Adrenal gland (tissue), 5 donors: ENCODE data around the gene NAMPT.
"Not testable (repeated sequence)": the region's sequence is repeated elsewhere in the genome, so short reads cannot be mapped to it uniquely, and the experiment has no call there.

Experiments used
- POLR2A ChIP-seq, 2 donors: fragments of 450-650 bp; IDR thresholded peaks; one replicate each; pipeline ENCODE4 v1.6.1; 2017; ENCODE audit warnings: antibody characterized with exemption in 2 of 2, mild to moderate bottlenecking in 2 of 2, moderate library complexity in 1 of 2
- TF ChIP-seq, protein P1 (sequence below), 6 experiments: fragments of 450-650 bp in 4 of 6; fragments of 200-600 bp in 2 of 6; sonication (generic) in 1 of 6; IDR thresholded peaks; 1 replicate in 5 of 6; 2 replicates in 1 of 6; pipeline versions ENCODE4 v1.5.1 to v1.8.0; 2016 to 2021; ENCODE audit warnings: antibody characterized with exemption in 6 of 6, mild to moderate bottlenecking in 2 of 6, moderate library complexity in 1 of 6
- donor health status: DM: no; HTN: no; CAD: no.

DNA sequence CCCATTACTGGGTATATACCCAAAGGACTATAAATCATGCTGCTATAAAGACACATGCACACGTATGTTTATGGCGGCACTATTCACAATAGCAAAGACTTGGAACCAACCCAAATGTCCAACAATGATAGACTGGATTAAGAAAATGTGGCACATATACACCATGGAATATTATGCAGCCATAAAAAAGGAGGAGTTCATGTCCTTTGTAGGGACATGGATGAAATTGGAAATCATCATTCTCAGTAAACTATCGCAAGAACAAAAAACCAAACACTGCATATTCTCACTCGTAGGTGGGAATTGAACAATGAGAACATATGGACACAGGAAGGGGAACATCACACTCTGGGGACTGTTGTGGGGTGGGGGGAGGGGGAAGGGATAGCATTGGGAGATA is 13.8 kb upstream of the NAMPT start:
- TF ChIP-seq, protein P1, sequence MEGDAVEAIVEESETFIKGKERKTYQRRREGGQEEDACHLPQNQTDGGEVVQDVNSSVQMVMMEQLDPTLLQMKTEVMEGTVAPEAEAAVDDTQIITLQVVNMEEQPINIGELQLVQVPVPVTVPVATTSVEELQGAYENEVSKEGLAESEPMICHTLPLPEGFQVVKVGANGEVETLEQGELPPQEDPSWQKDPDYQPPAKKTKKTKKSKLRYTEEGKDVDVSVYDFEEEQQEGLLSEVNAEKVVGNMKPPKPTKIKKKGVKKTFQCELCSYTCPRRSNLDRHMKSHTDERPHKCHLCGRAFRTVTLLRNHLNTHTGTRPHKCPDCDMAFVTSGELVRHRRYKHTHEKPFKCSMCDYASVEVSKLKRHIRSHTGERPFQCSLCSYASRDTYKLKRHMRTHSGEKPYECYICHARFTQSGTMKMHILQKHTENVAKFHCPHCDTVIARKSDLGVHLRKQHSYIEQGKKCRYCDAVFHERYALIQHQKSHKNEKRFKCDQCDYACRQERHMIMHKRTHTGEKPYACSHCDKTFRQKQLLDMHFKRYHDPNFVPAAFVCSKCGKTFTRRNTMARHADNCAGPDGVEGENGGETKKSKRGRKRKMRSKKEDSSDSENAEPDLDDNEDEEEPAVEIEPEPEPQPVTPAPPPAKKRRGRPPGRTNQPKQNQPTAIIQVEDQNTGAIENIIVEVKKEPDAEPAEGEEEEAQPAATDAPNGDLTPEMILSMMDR (IDR thresholded peaks at IDR 0.05): not testable (repeated sequence)
- not testable (repeated sequence) for TF ChIP-seq POLR2A (IDR thresholded peaks at IDR 0.05)
